ENCODE results near the gene OR5A2.

Gene OR5A2

GRCh38 chr11:59437770-59438169 is 11.6 kb upstream of the OR5A2 start:
- H4K8ac ChIP-seq (ENCODE audit: low read length): no peak overlapping the region
- no peaks in the 10 kb centered on the region for H3K9me3 ChIP-seq (ENCODE audit: control insufficient read depth, low read length)
- no peak overlapping the region for H3K4me3 ChIP-seq (ENCODE audit: insufficient read depth in 1 of 2, low read depth in 1 of 2, low read length in 2 of 2)
- no peak overlapping the region for H2BK120ac ChIP-seq (ENCODE audit: low read depth, low read length)
- no peaks in the 10 kb centered on the region for H3K4me1 ChIP-seq (ENCODE audit: control insufficient read depth, insufficient read depth, low read depth, low read length)
- 81% methylated on average over 5 of the region's 7 CpGs for WGBS
- H4K91ac ChIP-seq (ENCODE audit: low read length): no peak overlapping the region
- no peak overlapping the region for H3K14ac ChIP-seq (ENCODE audit: low read length in 2 of 2)
- H3K27ac ChIP-seq (ENCODE audit: low read length, poor library complexity, severe bottlenecking): no peak overlapping the region
- H3K27me3 ChIP-seq (ENCODE audit: control insufficient read depth in 1 of 2, insufficient read depth in 1 of 2, low read length in 2 of 2): peaks cover 0 to 6% of the 10 kb centered on the region in 2 experiments
- no peak overlapping the region for H3K23ac ChIP-seq (ENCODE audit: low read length in 2 of 2)
- H2AK5ac ChIP-seq (ENCODE audit: low read length, severe bottlenecking): no peak overlapping the region
- no peak overlapping the region for H3K18ac ChIP-seq (ENCODE audit: low read depth in 1 of 2, low read length in 2 of 2)
- no peak overlapping the region for H3K4ac ChIP-seq (ENCODE audit: low read depth in 1 of 2, low read length in 2 of 2)
- no peaks in the 10 kb centered on the region for H3K36me3 ChIP-seq (ENCODE audit: control insufficient read depth in 1 of 2, insufficient read depth in 2 of 2, low read depth in 1 of 2, low read length in 2 of 2)
- H2BK5ac ChIP-seq (ENCODE audit: low read depth, low read length, poor library complexity, severe bottlenecking): no peak overlapping the region
- H2BK12ac ChIP-seq (ENCODE audit: low read length in 2 of 2): no peak overlapping the region
- no peaks in the 10 kb centered on the region for H3K79me1 ChIP-seq (replicated peaks; ENCODE audit: low read length, poor library complexity, severe bottlenecking)
- H3K9ac ChIP-seq (ENCODE audit: low read length): no peak overlapping the region
- no peak for DNase-seq
- no peak overlapping the region for H3K4me2 ChIP-seq (ENCODE audit: low read length, poor library complexity, severe bottlenecking)
- H2AFZ ChIP-seq (ENCODE audit: low read depth, low read length): no peak overlapping the region
- H2BK15ac ChIP-seq (ENCODE audit: low read depth, poor library complexity, severe bottlenecking): no peak overlapping the region

DNA sequence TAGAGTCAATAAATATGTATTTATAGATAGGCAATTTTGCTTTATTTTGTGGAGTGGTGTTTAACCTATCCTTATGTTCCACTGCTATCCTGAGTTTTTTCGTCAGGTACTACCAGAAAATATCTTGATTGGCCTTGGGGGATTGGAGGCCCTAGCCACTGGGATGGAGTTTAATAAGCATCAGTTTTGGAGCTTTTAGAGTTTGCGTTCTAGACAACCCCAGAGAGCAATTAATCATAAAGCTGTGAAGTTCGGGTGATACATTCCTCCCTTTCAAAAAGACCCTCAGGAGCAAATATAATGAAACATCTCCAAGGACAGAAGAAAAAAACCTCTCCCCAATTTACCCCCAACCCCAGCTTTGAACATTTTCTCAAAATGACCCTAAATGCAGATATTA is 10.0 kb upstream of the OR5A2 start, which contains the start of gene OR5A1:
Gene OR5A1, plus strand, starts transcription at position 301 of the 400 bp plus-strand sequence. CDS start 6,700 bp downstream, outside the sequence.
- H3K23ac ChIP-seq (ENCODE audit: low read length in 2 of 2): no peak within 1 kb of the TSS
- 70% methylated on average over 3 of the region's 3 CpGs for WGBS
- no peak within 1 kb of the TSS for H4K8ac ChIP-seq (ENCODE audit: low read length)
- no peak within 1 kb of the TSS for H2BK12ac ChIP-seq (ENCODE audit: low read length in 2 of 2)
- H3K27me3 ChIP-seq (ENCODE audit: control insufficient read depth in 1 of 2, insufficient read depth in 1 of 2, low read length in 2 of 2): peaks cover 0 to 18% of the 10 kb centered on the region in 2 experiments
- no peak within 1 kb of the TSS for H2BK15ac ChIP-seq (ENCODE audit: low read depth, poor library complexity, severe bottlenecking)
- no peak within 1 kb of the TSS for H4K91ac ChIP-seq (ENCODE audit: low read length)
- H3K79me1 ChIP-seq (replicated peaks; ENCODE audit: low read length, poor library complexity, severe bottlenecking): no peaks in the 10 kb centered on the region
- H3K18ac ChIP-seq (ENCODE audit: low read depth in 1 of 2, low read length in 2 of 2): no peak within 1 kb of the TSS
- no peak within 1 kb of the TSS for H2AK5ac ChIP-seq (ENCODE audit: low read length, severe bottlenecking)
- no peak within 1 kb of the TSS for H3K9ac ChIP-seq (ENCODE audit: low read length)
- H3K14ac ChIP-seq (ENCODE audit: low read length in 2 of 2): no peak within 1 kb of the TSS
- H2AFZ ChIP-seq (ENCODE audit: low read depth, low read length): no peak within 1 kb of the TSS
- no peak within 1 kb of the TSS for H3K4me3 ChIP-seq (ENCODE audit: insufficient read depth in 1 of 2, low read depth in 1 of 2, low read length in 2 of 2)
- H3K36me3 ChIP-seq (ENCODE audit: control insufficient read depth in 1 of 2, insufficient read depth in 2 of 2, low read depth in 1 of 2, low read length in 2 of 2): no peaks in the 10 kb centered on the region
- DNase-seq: no peak
- no peaks in the 10 kb centered on the region for H3K4me1 ChIP-seq (ENCODE audit: control insufficient read depth, insufficient read depth, low read depth, low read length)
- no peak within 1 kb of the TSS for H2BK120ac ChIP-seq (ENCODE audit: low read depth, low read length)
- H3K4me2 ChIP-seq (ENCODE audit: low read length, poor library complexity, severe bottlenecking): no peak within 1 kb of the TSS
- no peak within 1 kb of the TSS for H3K4ac ChIP-seq (ENCODE audit: low read depth in 1 of 2, low read length in 2 of 2)
- no peak within 1 kb of the TSS for H2BK5ac ChIP-seq (ENCODE audit: low read depth, low read length, poor library complexity, severe bottlenecking)
- no peaks in the 10 kb centered on the region for H3K9me3 ChIP-seq (ENCODE audit: control insufficient read depth, low read length)
- H3K27ac ChIP-seq (ENCODE audit: low read length, poor library complexity, severe bottlenecking): no peak within 1 kb of the TSS

DNA sequence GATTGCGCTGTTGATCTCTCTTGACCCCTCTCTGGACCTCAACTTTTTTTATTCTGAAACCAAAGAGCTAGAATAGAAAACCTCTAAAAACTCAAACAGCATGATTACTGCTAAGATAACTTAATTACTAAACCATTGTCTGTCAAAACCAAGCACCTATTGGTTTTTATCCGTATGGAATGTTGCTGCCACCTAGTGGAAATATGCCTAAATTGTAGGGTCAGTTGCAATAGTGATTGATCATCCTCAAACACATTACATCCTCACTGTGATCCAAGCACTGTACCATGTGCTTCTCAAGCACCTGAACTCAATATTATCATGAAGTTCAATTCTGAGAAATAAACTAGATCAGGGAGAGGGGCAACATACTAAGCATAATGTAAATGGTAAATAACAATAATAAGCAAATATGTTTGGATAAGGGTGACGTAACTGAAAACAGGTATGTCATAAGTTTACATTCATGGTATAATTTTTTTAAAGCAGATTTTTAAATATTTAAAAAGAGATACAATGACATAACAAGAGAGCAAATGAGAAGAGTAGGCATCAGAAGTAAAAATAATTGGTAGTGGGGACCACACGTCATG is 3.8 kb upstream of the OR5A2 start:
- H3K4me1 ChIP-seq (ENCODE audit: control insufficient read depth, insufficient read depth, low read depth, low read length): no peaks in the 10 kb centered on the region
- no peak overlapping the region for H2BK5ac ChIP-seq (ENCODE audit: low read depth, low read length, poor library complexity, severe bottlenecking)
- 100% methylated on average over 1 of the region's 4 CpGs for WGBS
- H3K27me3 ChIP-seq (ENCODE audit: control insufficient read depth in 1 of 2, insufficient read depth in 1 of 2, low read length in 2 of 2): peaks cover 0 to 11% of the 10 kb centered on the region in 2 experiments
- H2BK120ac ChIP-seq (ENCODE audit: low read depth, low read length): no peak overlapping the region
- peak; percentile 46 for DNase-seq
- H2BK15ac ChIP-seq (ENCODE audit: low read depth, poor library complexity, severe bottlenecking): no peak overlapping the region
- H2BK12ac ChIP-seq (ENCODE audit: low read length in 2 of 2): no peak overlapping the region
- no peak overlapping the region for H3K4me3 ChIP-seq (ENCODE audit: insufficient read depth in 1 of 2, low read depth in 1 of 2, low read length in 2 of 2)
- no peak overlapping the region for H2AK5ac ChIP-seq (ENCODE audit: low read length, severe bottlenecking)
- H3K9ac ChIP-seq (ENCODE audit: low read length): no peak overlapping the region
- no peak overlapping the region for H3K4me2 ChIP-seq (ENCODE audit: low read length, poor library complexity, severe bottlenecking)
- H4K8ac ChIP-seq (ENCODE audit: low read length): no peak overlapping the region
- no peak overlapping the region for H3K23ac ChIP-seq (ENCODE audit: low read length in 2 of 2)
- no peaks in the 10 kb centered on the region for H3K79me1 ChIP-seq (replicated peaks; ENCODE audit: low read length, poor library complexity, severe bottlenecking)
- H3K9me3 ChIP-seq (ENCODE audit: control insufficient read depth, low read length): no peaks in the 10 kb centered on the region
- H3K27ac ChIP-seq (ENCODE audit: low read length, poor library complexity, severe bottlenecking): no peak overlapping the region
- no peak overlapping the region for H4K91ac ChIP-seq (ENCODE audit: low read length)
- no peak overlapping the region for H3K14ac ChIP-seq (ENCODE audit: low read length in 2 of 2)
- H3K36me3 ChIP-seq (ENCODE audit: control insufficient read depth in 1 of 2, insufficient read depth in 2 of 2, low read depth in 1 of 2, low read length in 2 of 2): no peaks in the 10 kb centered on the region
- H3K18ac ChIP-seq (ENCODE audit: low read depth in 1 of 2, low read length in 2 of 2): no peak overlapping the region
- H3K4ac ChIP-seq (ENCODE audit: low read depth in 1 of 2, low read length in 2 of 2): no peak overlapping the region
- H2AFZ ChIP-seq (ENCODE audit: low read depth, low read length): no peak overlapping the region

DNA sequence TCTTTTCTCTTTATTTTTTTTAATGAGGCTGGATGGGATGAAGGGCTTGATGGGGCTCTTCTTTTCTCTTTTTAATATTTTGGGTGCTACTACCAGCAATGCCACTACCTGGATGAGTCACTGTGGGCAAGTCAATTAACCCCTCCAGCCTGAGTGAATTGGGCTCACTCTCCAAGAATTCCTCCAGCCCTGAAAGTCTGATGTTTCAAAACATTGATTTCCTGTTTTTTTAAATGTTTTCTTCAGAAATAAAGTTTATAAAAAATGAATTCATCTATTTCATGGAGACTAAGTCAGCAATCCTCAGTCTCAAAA is 812 bp upstream of the OR5A2 start:
- no peak overlapping the region for H2AK5ac ChIP-seq (ENCODE audit: low read length, severe bottlenecking)
- H3K18ac ChIP-seq (ENCODE audit: low read depth in 1 of 2, low read length in 2 of 2): no peak overlapping the region
- H3K27me3 ChIP-seq (ENCODE audit: control insufficient read depth in 1 of 2, insufficient read depth in 1 of 2, low read length in 2 of 2): peaks cover 0 to 8% of the 10 kb centered on the region in 2 experiments
- no peak overlapping the region for H2BK12ac ChIP-seq (ENCODE audit: low read length in 2 of 2)
- no peak overlapping the region for H3K4me3 ChIP-seq (ENCODE audit: insufficient read depth in 1 of 2, low read depth in 1 of 2, low read length in 2 of 2)
- no peak overlapping the region for H3K4ac ChIP-seq (ENCODE audit: low read depth in 1 of 2, low read length in 2 of 2)
- H3K23ac ChIP-seq (ENCODE audit: low read length in 2 of 2): no peak overlapping the region
- no peaks in the 10 kb centered on the region for H3K79me1 ChIP-seq (replicated peaks; ENCODE audit: low read length, poor library complexity, severe bottlenecking)
- H2AFZ ChIP-seq (ENCODE audit: low read depth, low read length): no peak overlapping the region
- no peaks in the 10 kb centered on the region for H3K4me1 ChIP-seq (ENCODE audit: control insufficient read depth, insufficient read depth, low read depth, low read length)
- no peak overlapping the region for H3K4me2 ChIP-seq (ENCODE audit: low read length, poor library complexity, severe bottlenecking)
- H2BK15ac ChIP-seq (ENCODE audit: low read depth, poor library complexity, severe bottlenecking): no peak overlapping the region
- H2BK5ac ChIP-seq (ENCODE audit: low read depth, low read length, poor library complexity, severe bottlenecking): no peak overlapping the region
- no peak overlapping the region for H4K91ac ChIP-seq (ENCODE audit: low read length)
- H2BK120ac ChIP-seq (ENCODE audit: low read depth, low read length): no peak overlapping the region
- no peak for DNase-seq
- H3K9me3 ChIP-seq (ENCODE audit: control insufficient read depth, low read length): no peaks in the 10 kb centered on the region
- H3K36me3 ChIP-seq (ENCODE audit: control insufficient read depth in 1 of 2, insufficient read depth in 2 of 2, low read depth in 1 of 2, low read length in 2 of 2): no peaks in the 10 kb centered on the region
- no peak overlapping the region for H3K14ac ChIP-seq (ENCODE audit: low read length in 2 of 2)
- no peak overlapping the region for H3K9ac ChIP-seq (ENCODE audit: low read length)
- H3K27ac ChIP-seq (ENCODE audit: low read length, poor library complexity, severe bottlenecking): no peak overlapping the region
- H4K8ac ChIP-seq (ENCODE audit: low read length): no peak overlapping the region
